ENCODE data around the gene EXOC4. TPM values are rescaled to one million over a fixed set of nuclear protein-coding genes. Genes with fewer than 3 reads are reported as not detected.

EXOC4 gene
- total RNA-seq, 1 experiment from 2014 or later = 75.8 TPM

- H2BK20ac ChIP-seq (ENCODE audit: low read depth, low read length, poor library complexity, severe bottlenecking) = no peak overlapping the region
- H4K8ac ChIP-seq (replicated peaks; ENCODE audit: insufficient read length, low read depth, low read length) = no peak overlapping the region
- H3K27ac ChIP-seq (ENCODE audit: insufficient read length, low read depth, low read length) = no peak overlapping the region
- no peak overlapping the region for H3K14ac ChIP-seq (ENCODE audit: insufficient read depth, low read length)
- H3K18ac ChIP-seq (ENCODE audit: insufficient read length, low read depth, low read length) = no peak overlapping the region
- no peaks in the 10 kb centered on the region for H3K23me2 ChIP-seq (ENCODE audit: insufficient read length, low read depth, low read length, poor library complexity, severe bottlenecking)
- no peak overlapping the region for H4K5ac ChIP-seq (ENCODE audit: insufficient read length, low read depth, low read length)
- no peaks in the 10 kb centered on the region for H3K79me2 ChIP-seq (ENCODE audit: insufficient read depth, low read length)
- no peak for DNase-seq
- H2AFZ ChIP-seq (ENCODE audit: low read length) = no peak overlapping the region
- H4K20me1 ChIP-seq (ENCODE audit: control insufficient read depth, insufficient read depth, insufficient read length) = no peaks in the 10 kb centered on the region
- no peak overlapping the region for H2AK5ac ChIP-seq (ENCODE audit: insufficient read length, low read length)
- no peak overlapping the region for H3K4ac ChIP-seq (ENCODE audit: low read depth, low read length)
- H3K9ac ChIP-seq (ENCODE audit: extremely low read depth, insufficient read length, low read length) = no peak overlapping the region
- peaks cover 3% of the 10 kb centered on the region for H3K79me1 ChIP-seq (ENCODE audit: insufficient read depth, low read depth, low read length, poor library complexity, severe bottlenecking)
- H3K56ac ChIP-seq (ENCODE audit: insufficient read length, low read depth, low read length) = no peak overlapping the region
- no peaks in the 10 kb centered on the region for H3K27me3 Mint-ChIP-seq (ENCODE audit: low read depth)
- H3K27ac Mint-ChIP-seq = no peak overlapping the region
- H2BK15ac ChIP-seq (ENCODE audit: low read depth, low read length) = no peak overlapping the region
- H3K4me1 Mint-ChIP-seq = peaks cover 14 to 30% of the 10 kb centered on the region in 2 experiments
- no peak overlapping the region for H2BK12ac ChIP-seq (ENCODE audit: insufficient read length, low read depth, low read length)
- H3K36me3 Mint-ChIP-seq (ENCODE audit: insufficient read depth in 1 of 3, low read depth in 3 of 3) = no peaks in the 10 kb centered on the region
- H3K23ac ChIP-seq (ENCODE audit: insufficient read length, low read depth, low read length) = no peak overlapping the region
- WGBS (ENCODE audit: extremely low coverage, insufficient read length, low lambda C conversion rate) = 100% methylated on average over 1 of the region's 1 CpG
- no peaks in the 10 kb centered on the region; the same call in 1 of the 2 replicates for H3K4me1 ChIP-seq (ENCODE audit: insufficient read depth, low read length)
- no peak overlapping the region for H2BK120ac ChIP-seq (ENCODE audit: low read depth, low read length, poor library complexity, severe bottlenecking)
- no peaks in the 10 kb centered on the region for H3K9me3 Mint-ChIP-seq
- H3T11ph ChIP-seq (ENCODE audit: low read length) = no peak overlapping the region
- H3K27me3 ChIP-seq (ENCODE audit: insufficient read depth, low read length) = no peaks in the 10 kb centered on the region
- no peak for TF ChIP-seq CTCF (conservative IDR thresholded peaks at IDR 0.05)
- no peak overlapping the region for H4K91ac ChIP-seq (ENCODE audit: insufficient read length, low read depth, low read length)
- H2BK5ac ChIP-seq (ENCODE audit: insufficient read length, low read length) = no peak overlapping the region
- no peak overlapping the region for H3K4me3 Mint-ChIP-seq
- no peak overlapping the region for H3K4me2 ChIP-seq (ENCODE audit: insufficient read depth, insufficient read length, low read length)
- H3K9me3 ChIP-seq (ENCODE audit: control insufficient read depth, low read depth, low read length) = no peaks in the 10 kb centered on the region
Measured at GRCh38 chr7:133297093-133297492, 44.2 kb downstream of the EXOC4 start.
